Activated naive CD4-positive, alpha-beta T cell treated with anti-CD3 and anti-CD28 coated beads, Interleukin-2, amount 50 U/mL, for 72 hours (primary cell): ENCODE data around the gene NFU1. TPM values are rescaled to one million over a fixed set of nuclear protein-coding genes. Genes with fewer than 3 reads are reported as not detected.

Experiments
- total RNA-seq, 2 donors: library from RNA; stranded (reverse); gene quantifications; one replicate each; pipeline ENCODE4 v1.2.3, GENCODE V29; 2022

NFU1 gene
- total RNA-seq, 2 donors from 2014 or later, result 32.2 to 34.3 TPM

Other genes with a start within 250 kb of the NFU1 start
- gene GFPT1, start 50.2 kb downstream of the NFU1 start, total RNA-seq, result 10 to 100 TPM; 25.1 to 57.7 TPM
- 100 to 1,000 TPM; 129 to 137 TPM for gene AAK1, start 206.3 kb upstream of the NFU1 start, total RNA-seq